ENCODE data around the gene MAN2B2.

- no peak for TF ChIP-seq RFX5 (IDR thresholded peaks at IDR 0.05; ENCODE audit: low read depth, low read length)
- no peak for TF ChIP-seq MAFK (IDR thresholded peaks at IDR 0.05; ENCODE audit: low read depth, low read length)
- TF ChIP-seq CTCF (conservative IDR thresholded peaks at IDR 0.05; ENCODE audit: low read depth, low read length) = 0 out of 2 replicates have a peak, but pooled peaks have one; percentile 7
- peak; percentile 81; the same call in 1 of the 2 replicates for TF ChIP-seq MAZ (IDR thresholded peaks at IDR 0.05; ENCODE audit: borderline replicate concordance, low read depth, low read length)
- peak; percentile 55; the same call in 1 of the 2 replicates for TF ChIP-seq MXI1 (IDR thresholded peaks at IDR 0.05; ENCODE audit: borderline replicate concordance, low read depth, low read length)
- no peak for TF ChIP-seq SMC3 (IDR thresholded peaks at IDR 0.05; ENCODE audit: low read depth, low read length)
- TF ChIP-seq RAD21 (IDR thresholded peaks at IDR 0.05; ENCODE audit: low read length) = 0 out of 2 replicates have a peak, but pooled peaks have one; percentile 12
- TF ChIP-seq FOS (IDR thresholded peaks at IDR 0.05; ENCODE audit: low read depth, low read length) = no peak
- TF ChIP-seq USF2 (IDR thresholded peaks at IDR 0.05; ENCODE audit: low read depth, low read length) = no peak
- no peak for TF ChIP-seq BHLHE40 (IDR thresholded peaks at IDR 0.05; ENCODE audit: low read depth, low read length)
- no peak for TF ChIP-seq RCOR1 (IDR thresholded peaks at IDR 0.05; ENCODE audit: insufficient replicate concordance, low read length)
Observed at GRCh38 chr4:6574747-6575502, at the start of gene MAN2B2.

Data from IMR-90 (cell line).